C4-2B (cell line): ENCODE results near the gene HHEX.

Experiments
- CTCF ChIP-seq: fragments of 450-650 bp; conservative IDR thresholded peaks from 2 replicates; pipeline ENCODE4 v1.5.1; 2017; ENCODE audit warnings: mild to moderate bottlenecking
- ZFX ChIP-seq: fragments of 450-650 bp; IDR thresholded peaks from 2 replicates; pipeline ENCODE4 v1.6.1; 2017

- TF ChIP-seq ZFX, result no peak
- no peak for TF ChIP-seq CTCF
Measured at GRCh38 chr10:92689663-92690210, at the start of gene HHEX.
